Myocyte (in vitro differentiated cells): Measurements from ENCODE around the gene COG1. TPM values are rescaled to one million over a fixed set of nuclear protein-coding genes. Genes with fewer than 3 reads are reported as not detected.
"Not testable (repeated sequence)": the region's sequence is repeated elsewhere in the genome, so short reads cannot be mapped to it uniquely, and the experiment has no call there.

Source experiments
- DNase-seq: peaks from one replicate; pipeline ENCODE4 v3.0.0-alpha.2; 2012; ENCODE audit warnings: low read depth
- polyA plus RNA-seq: library from polyadenylated mRNA; unstranded; fragments of >200 nt; gene quantifications from one replicate; pipeline ENCODE4 v1.2.1, GENCODE V29; 2012; ENCODE audit warnings: missing spikeins
- total RNA-seq: library from RNA; depleted of rRNA; stranded (reverse); fragments of >200 nt; gene quantifications from 2 replicates; pipeline ENCODE4 v1.2.3, GENCODE V29; 2014

COG1 gene, protein sequence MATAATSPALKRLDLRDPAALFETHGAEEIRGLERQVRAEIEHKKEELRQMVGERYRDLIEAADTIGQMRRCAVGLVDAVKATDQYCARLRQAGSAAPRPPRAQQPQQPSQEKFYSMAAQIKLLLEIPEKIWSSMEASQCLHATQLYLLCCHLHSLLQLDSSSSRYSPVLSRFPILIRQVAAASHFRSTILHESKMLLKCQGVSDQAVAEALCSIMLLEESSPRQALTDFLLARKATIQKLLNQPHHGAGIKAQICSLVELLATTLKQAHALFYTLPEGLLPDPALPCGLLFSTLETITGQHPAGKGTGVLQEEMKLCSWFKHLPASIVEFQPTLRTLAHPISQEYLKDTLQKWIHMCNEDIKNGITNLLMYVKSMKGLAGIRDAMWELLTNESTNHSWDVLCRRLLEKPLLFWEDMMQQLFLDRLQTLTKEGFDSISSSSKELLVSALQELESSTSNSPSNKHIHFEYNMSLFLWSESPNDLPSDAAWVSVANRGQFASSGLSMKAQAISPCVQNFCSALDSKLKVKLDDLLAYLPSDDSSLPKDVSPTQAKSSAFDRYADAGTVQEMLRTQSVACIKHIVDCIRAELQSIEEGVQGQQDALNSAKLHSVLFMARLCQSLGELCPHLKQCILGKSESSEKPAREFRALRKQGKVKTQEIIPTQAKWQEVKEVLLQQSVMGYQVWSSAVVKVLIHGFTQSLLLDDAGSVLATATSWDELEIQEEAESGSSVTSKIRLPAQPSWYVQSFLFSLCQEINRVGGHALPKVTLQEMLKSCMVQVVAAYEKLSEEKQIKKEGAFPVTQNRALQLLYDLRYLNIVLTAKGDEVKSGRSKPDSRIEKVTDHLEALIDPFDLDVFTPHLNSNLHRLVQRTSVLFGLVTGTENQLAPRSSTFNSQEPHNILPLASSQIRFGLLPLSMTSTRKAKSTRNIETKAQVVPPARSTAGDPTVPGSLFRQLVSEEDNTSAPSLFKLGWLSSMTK
- total RNA-seq, result 38.9 and 43.0 TPM in 2 replicates
- polyA plus RNA-seq, result 50.9 TPM

- DNase-seq, result peak; percentile 93
Observed at GRCh38 chr17:73192894-73193701, at the start of gene COG1. COG1 (plus strand) TSS chr17:73193055; CDS start chr17:73193070, 15 bp downstream.

DNA sequence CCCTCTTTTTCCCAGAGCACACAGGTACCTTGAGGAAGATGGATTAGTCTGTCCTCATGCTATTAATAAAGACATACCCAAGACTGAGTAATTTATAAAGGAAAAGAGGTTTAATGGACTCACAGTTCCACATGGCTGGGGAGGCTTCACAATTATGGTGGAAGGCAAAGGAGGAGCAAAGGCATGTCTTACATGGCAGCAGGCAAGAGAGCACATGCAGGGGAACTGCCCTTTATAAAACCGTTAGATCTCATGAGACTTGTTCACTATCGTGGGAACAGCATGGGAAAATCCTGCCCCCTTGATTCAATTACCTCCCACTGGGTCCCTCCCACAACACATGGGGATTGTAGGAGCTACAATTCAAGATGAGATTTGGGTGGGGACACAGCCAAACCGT lies 48.6 kb upstream of the COG1 start:
- not testable (repeated sequence) for DNase-seq

DNA sequence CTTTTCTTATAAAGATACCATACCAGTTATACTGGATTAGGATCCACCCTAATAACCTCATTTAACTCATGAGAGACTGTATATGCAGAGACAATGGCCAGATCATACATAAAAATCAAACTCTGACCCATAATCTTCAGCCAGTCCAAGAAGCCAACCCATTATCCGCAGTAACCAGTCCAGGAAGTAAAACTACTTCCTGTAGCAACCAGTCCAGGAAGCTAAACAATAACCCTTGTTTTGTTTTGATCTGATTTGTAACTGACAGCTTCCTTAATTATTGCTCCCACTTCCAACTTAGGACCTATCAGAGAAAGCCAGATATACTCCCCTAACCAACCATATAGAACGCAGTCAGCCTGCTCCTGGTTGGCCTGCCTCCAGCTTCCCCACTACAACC lies 47.2 kb upstream of the COG1 start:
- no peak for DNase-seq

- DNase-seq, result not testable (repeated sequence)
Observed at GRCh38 chr17:73147791-73148190, 45.1 kb upstream of the COG1 start.

GRCh38 chr17:73148540-73149334 lies 44.1 kb upstream of the COG1 start:
- DNase-seq, result no peak

DNA sequence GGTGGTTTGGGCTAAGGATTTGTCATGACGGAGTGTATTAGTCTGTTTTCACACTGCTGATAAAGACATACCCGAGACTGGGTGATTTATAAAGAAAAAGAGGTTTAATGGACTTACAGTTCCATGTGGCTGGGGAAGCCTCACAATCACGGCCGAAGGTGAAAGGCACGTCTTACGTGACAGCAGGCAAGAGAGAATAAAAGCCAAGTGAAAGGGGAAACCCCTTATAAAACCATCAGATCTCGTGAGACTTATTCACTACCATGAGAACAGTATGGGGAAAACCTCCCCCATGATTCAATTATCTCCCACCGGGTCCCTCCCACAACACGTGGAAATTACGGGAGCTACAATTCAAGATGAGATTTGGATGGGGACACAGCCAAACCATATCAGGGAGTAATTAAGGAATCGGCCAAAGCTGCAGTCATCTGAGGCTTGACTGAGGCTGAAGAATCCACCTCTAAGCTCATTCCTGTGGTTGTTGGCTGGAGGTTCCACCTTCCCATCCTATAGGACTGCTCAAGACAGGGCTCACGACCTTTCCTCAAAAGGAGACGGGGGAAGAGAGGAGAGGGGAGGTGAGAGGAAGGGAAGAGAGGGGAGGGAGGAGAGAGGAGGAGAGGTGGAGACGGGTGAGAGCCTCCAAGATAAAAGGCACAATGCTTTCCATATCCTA lies 42.1 kb upstream of the COG1 start:
- DNase-seq, result not testable (repeated sequence)

DNA sequence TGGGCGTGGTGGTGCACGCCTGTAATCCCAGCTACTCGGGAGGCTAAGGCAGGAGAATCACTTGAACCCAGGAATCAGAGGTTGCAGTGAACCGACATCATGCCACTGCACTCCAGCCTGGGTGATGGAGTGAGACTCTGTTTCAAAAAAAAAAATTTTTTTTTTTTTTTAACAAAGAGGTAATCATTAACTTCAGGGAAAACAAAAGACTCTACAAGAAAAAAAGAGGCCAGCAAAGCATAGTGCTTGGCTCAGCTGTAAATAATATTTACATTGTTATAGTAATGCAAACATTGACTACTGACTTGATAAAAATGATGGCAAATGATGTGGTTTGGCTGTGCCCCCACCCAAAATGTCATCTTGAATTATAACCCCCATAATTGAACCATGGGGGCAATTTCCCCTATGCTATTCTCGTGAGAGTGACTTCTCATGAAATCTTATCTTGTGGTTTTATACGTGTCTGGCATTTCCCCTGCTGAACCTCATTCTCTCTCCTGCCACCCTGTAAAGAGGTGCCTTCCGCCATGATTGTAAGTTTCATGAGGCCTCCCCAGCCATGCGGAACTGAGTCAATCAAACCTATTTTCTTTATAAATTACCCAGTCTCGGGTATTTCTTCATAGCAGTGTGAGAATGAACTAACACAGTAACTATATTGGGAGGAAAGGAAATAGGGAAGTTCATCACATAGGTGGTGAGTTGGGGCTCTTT lies 40.8 kb upstream of the COG1 start:
- DNase-seq, result no peak

DNA sequence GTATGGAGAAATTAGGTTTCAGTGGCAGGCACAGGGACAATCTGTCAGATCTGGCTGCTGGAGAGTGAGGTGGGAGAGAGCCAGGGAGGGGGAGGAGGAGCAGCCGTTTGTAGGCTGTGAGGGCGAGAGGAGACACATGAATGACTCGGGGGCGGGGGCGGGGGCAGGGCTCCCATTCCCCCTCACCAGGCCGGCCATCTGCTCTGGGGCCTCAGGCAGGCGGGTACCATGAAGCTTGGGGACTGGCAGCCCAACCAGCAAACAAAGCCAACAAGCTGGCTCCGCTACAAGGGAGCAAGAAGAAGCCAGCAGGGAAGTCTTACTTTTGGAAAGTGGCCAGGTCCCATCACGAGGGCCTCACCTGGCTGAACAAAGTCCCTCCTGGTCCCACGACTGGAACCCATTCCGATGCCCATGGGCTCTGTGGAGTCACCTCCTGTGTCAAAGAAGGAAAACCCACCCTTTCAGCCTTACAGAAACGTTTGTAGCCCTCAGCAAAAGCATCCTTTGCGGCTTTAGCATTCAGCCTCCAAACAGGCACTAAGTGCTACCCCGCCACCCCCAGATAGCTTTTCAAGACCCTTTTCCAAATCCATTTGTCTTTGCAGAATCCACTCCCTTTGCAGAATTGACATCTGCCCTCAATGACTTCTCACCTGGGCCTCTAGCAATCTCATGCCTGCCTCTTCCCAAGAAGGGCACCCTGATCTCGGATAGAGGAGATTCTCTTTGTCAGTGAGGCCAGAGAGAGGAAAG lies 37.3 kb upstream of the COG1 start:
- DNase-seq, result no peak

DNA sequence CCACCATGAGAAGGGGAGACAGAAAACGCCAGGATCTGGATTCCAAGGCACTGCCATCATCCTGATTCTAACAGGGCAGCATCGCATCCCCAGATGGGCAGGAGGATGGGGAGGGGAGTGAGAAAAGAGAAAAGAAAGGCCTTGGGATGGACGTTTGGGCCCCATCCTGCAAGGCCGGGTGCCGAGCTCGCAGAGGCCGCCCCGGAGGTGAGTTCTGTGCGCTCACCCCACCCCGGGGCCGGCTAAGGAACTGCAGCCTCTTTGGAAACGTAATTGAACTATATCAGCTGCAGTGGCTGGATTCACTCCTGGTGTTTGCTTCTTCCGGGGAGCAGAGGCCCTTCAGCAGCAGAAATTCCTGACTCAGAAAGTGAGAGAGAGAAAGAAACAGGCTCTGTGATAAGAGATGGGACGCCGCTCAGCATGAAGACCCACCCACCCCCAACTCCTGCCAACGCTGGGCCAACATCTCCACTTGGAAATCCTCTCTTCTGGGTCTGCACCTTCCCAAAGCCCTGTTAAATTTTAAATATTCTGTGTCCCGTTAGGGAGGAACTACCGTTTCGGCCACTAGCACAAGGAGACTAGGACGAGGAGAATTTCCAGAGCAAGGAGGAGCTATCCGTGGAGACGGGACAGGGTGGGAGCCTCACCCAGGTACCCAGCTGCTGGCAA lies 36.6 kb upstream of the COG1 start:
- peak; percentile 63 for DNase-seq

- no peak for DNase-seq
Observed at GRCh38 chr17:73156887-73157520, 35.9 kb upstream of the COG1 start.

- DNase-seq, result no peak
Observed at GRCh38 chr17:73157521-73157890, 35.3 kb upstream of the COG1 start.

- no peak for DNase-seq
Observed at GRCh38 chr17:73158133-73158532, 34.7 kb upstream of the COG1 start.

DNA sequence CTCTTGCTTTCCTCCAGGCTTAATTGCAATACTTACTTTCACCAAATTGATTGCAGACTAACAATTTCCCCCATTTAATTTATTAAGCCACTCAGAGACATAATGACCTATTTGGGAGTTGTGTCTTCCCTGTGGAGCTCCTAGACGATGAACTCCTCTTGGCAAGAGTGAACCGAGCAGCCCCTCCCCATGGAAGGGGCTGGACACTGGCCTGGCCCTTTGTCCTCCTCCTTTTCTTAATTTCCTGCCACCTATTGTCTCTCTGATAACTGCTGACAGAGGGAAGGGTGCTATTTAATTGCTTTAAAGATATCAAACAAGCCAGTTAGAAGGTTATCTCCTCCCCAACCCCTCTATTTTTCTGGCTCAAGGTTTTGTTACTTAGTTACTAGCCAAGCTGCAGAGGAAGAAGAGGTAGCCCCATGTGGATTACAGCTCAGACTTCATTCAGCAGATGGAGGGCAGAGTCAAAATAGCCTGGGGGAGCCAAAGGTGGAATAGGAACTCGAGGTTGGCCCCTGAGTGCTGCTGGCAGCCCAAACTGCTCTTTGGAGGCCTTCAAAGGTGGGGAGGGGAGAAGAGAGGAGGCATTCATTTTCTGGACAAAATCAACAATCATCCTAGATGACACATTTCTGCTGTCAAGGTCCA lies 31.8 kb upstream of the COG1 start:
- no peak for DNase-seq

- no peak for DNase-seq
Observed at GRCh38 chr17:73163043-73163442, 29.8 kb upstream of the COG1 start.

DNA sequence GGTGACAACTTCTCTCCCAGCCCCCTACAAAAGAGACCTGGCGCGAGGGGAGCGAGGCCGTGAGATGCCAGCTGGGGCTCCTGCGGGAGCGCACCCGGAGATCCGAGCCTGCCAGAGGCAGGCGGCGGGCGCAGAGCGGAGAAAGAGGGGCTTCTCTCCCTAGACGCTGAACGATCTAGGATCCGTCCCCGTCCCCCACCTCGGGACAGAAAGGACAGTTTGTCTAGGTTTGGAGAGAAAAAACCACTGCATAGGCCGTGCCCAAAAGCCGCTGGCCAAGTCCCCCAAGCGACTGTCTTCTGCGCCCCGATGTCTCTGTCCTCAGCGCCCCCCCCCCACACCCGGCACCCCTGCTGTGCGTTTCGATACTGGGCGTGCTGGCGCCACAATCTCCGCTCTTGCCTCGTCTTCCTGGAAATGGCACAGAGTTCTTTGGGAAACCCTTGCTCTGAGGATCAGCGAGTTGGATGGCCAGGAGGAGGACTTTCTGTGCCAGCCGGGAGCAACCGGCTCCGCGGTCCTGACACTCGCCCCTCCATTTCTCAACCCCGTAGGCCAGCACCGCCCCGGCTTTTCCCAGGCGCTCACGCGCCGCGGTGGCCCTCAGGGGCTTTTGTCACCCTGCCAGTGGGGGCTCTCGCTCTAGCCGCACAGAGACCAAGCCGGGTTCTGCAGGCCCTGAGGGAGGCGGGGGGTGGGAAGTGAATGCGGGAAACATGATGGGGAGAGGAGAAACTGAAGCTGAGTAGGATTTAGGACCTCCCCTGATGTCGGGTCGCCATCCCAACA lies 27.0 kb upstream of the COG1 start:
- no peak for DNase-seq
